HG02970 (cell line): ENCODE data around the gene FIBCD1.

ENCODE experiments used
- ATAC-seq: cut with Tn5 transposase; IDR thresholded peaks from one replicate; pipeline ENCODE4 v1.9.1; 2021; ENCODE audit warnings: mild to moderate bottlenecking, moderate library complexity, moderate number of reproducible peaks; ENCODE audit not compliant: unreplicated experiment, low FRiP score

FIBCD1 gene

GRCh38 chr9:130938652-130939404 lies at the start of gene FIBCD1:
TSS of gene FIBCD1 (minus strand) at chr9:130939247. CDS start at chr9:130938607, 640 bp downstream.
- no peak for ATAC-seq

GRCh38 chr9:130988400-130988747 lies 49.3 kb upstream of the FIBCD1 start:
- no peak for ATAC-seq

GRCh38 chr9:130987738-130988399 lies 48.8 kb upstream of the FIBCD1 start:
- no peak for ATAC-seq

GRCh38 chr9:130987054-130987453 lies 48.0 kb upstream of the FIBCD1 start:
- ATAC-seq = no peak

GRCh38 chr9:130986356-130986965 lies 47.4 kb upstream of the FIBCD1 start:
- no peak for ATAC-seq

GRCh38 chr9:130985606-130986162 lies 46.6 kb upstream of the FIBCD1 start:
- no peak for ATAC-seq

- no peak for ATAC-seq
These were observed 46.0 kb upstream of the FIBCD1 start for GRCh38 chr9:130985029-130985428.

GRCh38 chr9:130984521-130984920 lies 45.5 kb upstream of the FIBCD1 start:
- no peak for ATAC-seq

GRCh38 chr9:130983970-130984369 lies 44.9 kb upstream of the FIBCD1 start:
- no peak for ATAC-seq

GRCh38 chr9:130983359-130983670 lies 44.3 kb upstream of the FIBCD1 start:
- ATAC-seq = no peak

GRCh38 chr9:130982636-130983358 lies 43.8 kb upstream of the FIBCD1 start:
- no peak for ATAC-seq

GRCh38 chr9:130981756-130982137 lies 42.7 kb upstream of the FIBCD1 start:
- ATAC-seq = no peak

GRCh38 chr9:130981002-130981755 lies 42.1 kb upstream of the FIBCD1 start:
- ATAC-seq = no peak

GRCh38 chr9:130980526-130980925 lies 41.5 kb upstream of the FIBCD1 start:
- ATAC-seq = no peak

GRCh38 chr9:130979591-130980385 lies 40.7 kb upstream of the FIBCD1 start:
- no peak for ATAC-seq

- ATAC-seq = no peak
These were observed 38.8 kb upstream of the FIBCD1 start for GRCh38 chr9:130977811-130978221.

GRCh38 chr9:130975932-130976841 lies 37.1 kb upstream of the FIBCD1 start:
- no peak for ATAC-seq

GRCh38 chr9:130975156-130975555 lies 36.1 kb upstream of the FIBCD1 start:
- ATAC-seq = no peak
